HG03442 (cell line): ENCODE data around the gene USP28.
A peak's percentile ranks its signal among the peaks of the same experiment; 100 is the strongest.

ENCODE experiments used
- ATAC-seq: cut with Tn5 transposase; IDR thresholded peaks from one replicate; pipeline ENCODE4 v1.9.1; 2021; ENCODE audit warnings: mild to moderate bottlenecking, moderate library complexity; ENCODE audit not compliant: unreplicated experiment

The USP28 gene

DNA sequence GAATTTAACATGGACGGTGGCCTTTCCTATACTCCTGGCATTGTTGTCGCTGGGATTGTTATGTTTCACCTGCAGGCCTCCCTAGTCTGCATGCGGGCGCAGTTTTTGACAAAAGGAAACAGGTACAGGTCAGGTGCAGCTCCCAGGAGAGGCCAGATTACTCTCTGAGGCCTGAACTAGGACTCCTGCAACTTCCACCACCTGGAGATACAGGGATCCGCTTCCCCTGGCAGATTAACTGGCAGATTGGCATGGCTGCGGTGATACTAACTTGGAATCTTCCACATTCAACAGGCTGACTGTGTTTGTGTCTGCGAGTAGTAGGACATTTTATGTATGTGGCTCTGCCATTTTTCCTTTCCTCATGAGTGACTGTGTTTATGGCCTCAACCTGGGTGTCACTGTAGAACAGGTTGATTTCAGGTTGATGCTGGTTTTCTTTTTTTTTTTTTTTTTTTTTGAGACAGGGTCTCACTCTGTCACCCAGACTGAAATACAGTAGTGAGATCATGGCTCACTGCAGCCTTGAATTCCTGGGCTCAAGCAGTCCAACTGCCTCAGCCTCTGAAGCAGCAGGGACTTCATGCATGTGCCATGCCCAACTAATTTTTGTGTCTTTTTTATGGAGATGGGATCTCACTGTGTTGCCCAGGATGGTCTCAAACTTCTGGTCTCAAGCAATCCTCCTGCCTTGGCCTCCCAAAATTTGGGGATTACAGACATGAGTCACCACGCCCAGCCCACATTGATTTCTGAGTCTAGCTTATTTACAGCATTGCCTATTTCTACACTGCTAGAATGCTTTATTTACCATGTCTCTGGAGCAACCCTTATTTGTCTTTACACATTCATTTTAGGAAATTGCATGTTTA is 1.7 kb upstream of the USP28 start:
- no peak for ATAC-seq

DNA sequence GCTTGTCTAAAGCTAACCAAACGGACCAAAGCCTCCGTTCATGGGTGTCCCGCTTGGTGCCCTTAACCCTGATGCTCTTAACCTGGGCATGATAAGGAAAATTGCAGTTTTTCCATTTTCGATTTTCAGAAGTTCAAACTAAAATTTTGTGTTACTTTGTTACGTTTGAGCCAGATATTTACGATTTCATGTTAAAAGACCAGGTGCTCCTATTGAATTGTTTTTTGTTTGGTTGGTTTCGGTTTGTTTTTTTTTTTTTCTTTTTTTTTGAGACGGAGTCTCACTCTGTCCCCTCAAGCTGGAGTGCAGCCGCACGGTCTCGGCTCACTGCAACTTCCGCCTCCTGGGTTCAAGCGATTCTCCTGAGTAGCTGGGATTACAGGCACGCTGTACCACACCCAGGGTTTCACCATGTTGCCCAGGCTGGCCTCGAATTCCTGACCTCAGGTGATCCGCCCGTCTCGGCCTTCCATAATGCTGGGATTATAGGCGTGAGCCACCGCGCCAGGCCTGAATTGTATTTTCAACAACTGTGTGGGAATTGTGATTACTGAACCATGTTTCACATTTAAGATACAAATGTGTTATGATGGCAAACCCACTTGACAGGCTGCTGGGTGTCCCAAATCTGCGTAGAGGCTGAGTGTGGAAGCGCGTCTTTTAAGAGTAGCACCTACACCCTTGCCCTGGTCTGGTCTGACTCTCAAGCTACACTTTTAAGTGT is 864 bp upstream of the USP28 start:
- no peak for ATAC-seq

DNA sequence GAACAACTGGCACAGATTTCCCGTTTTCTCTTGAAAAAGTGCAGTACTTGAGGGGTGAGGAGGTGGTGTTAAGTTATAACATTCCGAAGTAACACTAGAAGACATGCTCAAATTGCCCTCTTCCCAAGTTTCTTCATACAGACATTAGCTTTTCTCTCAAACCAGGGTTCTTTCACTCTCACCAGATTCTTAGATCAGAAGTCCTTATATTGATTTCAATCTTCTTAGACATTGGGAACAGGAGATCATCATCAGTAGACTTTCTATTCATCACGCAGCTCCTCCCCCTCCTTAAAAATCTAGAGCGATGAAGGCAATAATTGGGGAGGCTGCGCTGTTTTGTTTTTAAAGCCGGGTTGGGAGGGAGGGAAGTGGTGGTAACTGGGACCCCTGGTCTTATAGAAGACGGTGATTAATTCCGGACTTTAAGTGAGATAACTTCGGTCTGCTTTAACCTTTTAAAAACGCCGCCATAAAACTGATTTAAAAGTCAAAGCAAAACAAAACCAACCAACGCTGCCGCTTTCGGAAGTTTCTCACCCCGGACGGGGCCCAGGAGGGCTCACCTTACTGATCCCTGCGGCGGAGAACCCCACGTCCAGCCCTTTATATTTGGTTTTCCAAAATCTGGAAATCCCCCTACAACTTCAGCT is 665 bp downstream of the USP28 start:
- ATAC-seq = peak; percentile 27

DNA sequence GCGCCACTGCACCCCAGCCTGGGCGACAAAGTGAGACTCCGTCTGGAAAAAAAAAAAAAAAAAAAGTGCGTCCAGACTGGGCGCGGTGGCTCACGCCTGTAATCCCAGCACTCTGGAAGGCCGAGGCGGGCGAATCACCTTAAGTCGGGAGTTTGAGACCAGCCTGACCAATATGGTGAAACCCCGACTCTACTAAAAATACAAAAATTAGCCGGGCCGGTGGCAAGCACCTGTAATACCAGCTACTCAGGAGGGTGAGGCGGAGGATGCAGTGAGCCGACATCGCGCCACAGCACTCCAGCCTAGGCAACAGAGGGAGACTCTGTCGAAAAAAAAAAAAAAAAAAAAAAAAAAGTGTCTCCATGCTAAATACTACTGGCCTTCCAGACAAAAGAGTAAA is 1.3 kb downstream of the USP28 start:
- ATAC-seq = no peak

DNA sequence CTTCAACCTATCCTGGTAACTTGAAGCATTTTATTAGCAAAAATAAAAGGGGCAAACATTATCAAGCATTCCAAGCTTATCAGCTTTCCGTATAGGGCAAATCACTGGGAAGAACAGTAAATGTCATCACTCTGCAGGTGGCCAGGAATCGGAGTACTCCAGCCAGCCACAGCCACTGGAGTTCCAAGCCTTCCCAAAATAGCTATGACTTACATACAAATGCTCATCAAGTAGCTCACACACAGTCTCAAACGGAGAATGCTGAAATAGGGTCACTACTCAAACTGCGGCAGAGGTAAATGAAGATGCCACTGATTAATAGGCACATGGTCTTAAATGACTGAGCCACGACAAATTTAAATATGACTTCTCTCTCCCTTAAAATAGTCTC is 2.1 kb downstream of the USP28 start:
- no peak for ATAC-seq

DNA sequence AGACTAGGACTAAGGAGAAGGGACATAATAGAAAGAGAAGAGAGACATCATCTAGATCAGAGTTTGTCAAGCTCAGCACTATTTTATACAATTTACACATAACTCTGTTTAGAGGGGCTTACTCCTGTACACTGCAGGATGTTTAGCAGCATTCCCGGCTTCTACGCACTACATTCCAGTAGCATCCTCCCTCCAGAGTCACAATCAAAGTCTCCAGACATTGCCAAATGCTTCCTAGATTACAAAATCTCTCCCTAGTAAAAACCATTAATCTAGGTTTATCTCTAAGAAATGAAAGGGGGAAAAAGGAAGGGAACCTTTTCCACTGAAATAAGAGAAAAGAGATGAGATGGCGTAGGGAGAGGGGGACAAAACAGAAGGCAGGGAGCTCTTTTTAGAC is 4.0 kb downstream of the USP28 start:
- ATAC-seq = no peak

DNA sequence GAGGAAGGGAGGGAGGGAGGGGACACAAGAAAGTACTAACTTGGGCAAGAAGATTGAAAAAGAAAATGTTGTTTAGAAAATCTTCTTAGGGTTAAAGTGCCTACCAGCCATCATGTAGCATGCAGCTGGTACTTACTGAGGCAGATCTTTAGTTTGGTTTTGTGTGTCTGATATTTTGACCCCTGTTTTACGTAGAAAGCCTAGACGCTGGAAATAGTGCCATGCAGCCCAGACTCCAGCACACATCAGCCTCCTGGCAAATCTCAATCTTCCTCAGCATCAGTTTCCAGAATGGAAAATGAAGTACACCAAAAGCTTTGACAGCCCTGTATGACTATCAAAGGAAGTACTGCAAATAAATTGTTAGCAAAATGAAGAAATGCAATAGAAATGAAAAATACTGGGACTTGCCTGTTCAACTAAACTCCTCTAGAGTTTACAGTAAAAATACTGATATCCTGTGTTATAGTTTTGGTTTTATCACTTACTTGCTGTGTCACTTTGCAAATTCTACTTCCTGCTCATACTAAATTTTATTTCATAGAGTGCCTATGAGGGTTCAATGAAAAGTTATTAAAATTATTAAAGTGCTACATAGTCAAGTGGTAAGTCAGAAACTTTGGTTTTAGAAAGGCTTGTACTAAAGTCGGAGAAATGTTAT is 7.4 kb downstream of the USP28 start:
- no peak for ATAC-seq

DNA sequence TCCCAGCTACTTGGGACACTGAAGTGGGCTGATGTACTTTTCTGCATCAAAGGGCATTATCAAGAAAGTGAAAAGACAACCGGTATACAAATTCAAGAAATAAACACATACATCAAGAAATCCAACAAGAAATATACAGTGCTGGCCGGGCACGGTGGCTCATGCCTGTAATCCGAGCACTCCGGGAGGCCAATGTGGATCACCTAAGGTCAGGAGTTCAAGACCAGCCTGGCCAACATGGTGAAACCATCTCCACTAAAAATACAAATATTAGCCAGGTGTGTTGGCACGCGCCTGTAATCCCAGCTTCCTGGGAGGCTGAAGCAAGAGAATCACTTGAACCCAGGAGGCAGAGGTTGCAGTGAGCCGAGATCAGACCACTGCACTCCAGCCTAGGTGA is 9.5 kb downstream of the USP28 start:
- ATAC-seq = no peak

DNA sequence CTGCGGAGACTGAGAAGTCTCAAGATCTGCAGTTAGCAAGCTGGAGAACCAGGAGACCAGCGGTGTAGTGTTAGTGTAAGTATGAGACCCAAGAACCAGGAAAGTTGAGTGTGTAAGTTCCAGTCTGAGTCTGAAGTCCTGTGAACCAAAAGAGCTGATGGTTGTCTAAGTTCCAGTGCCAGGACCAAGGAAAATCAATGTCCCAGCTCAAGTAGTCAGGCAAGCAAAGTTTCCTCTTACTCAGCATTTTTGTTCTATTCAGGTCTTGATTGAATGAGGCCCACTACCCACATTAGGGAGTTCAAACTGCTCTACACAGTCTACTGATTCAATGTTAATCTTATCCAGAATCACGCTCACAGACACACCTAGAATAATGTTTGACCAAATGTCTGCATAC is 11.0 kb downstream of the USP28 start:
- no peak for ATAC-seq

DNA sequence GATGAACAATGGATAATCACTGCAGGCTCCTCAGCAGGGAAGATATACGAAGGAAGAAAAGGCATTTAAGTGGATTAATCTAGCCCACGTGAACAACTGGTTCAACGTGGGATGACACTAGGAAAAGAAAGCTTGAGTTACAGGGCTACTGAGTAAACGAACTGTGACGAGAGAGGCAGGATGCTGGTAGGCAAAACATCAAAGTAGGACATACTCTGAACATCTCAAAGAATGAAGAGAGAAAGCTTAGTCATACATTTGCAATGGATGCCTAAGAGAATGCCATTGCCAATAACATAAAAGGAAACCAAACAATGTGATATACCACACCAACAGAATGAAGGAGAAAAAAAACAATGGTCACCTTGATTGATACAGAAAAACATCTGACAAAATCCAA is 12.9 kb downstream of the USP28 start:
- no peak for ATAC-seq

DNA sequence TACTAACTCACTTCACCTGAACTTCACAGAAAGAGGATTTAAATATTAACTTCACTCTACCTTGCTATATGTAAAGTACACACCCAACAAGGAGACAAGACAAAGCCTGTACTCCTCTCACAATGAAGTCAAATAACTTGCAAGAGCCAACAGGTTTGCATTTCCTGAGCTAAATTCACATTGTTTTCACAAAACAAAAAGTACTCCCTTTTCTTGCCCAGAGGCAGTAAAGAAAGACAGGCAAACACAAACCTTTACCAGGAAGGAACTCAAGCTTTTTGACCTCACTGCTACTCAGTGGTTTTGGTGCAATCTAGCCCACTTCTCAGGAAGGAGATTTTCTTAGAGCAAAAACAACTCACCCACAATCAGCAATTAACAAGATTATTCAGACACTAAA is 15.7 kb downstream of the USP28 start:
- no peak for ATAC-seq

DNA sequence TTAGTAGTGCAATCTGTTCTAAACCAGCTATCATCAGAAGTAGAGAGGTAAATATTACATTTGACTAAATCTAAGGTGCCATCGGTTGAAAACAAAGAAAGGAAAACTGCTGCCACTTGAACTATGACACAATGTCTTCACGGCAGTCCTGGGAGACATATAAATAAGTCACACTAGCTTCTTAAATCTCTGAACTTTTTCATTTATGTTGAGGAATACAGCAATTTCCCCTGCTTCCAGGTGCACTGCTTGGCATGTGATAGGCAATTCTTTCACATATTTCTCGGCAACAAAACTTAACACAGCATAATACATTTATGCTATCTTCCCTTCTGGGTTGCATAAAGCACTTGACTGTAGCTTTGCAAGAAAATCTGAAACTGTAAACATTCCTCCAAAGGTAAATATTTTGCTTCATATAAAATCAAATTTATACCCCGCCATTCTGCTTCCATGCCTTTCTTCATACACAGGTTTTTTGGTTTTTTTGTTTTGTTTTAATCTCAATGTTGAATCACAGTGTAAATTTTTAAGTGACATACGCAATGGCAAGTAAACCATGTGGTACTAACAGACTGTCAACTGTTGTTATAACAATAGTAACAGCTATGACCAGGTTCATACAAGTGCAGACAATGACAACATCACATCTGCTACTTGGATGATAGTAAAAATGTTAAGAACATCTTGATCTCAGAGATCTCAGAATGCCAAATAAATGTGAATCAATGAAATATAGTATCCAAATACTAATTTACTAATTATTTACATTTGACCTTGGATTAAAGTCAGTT is 18.2 kb downstream of the USP28 start:
- no peak for ATAC-seq

DNA sequence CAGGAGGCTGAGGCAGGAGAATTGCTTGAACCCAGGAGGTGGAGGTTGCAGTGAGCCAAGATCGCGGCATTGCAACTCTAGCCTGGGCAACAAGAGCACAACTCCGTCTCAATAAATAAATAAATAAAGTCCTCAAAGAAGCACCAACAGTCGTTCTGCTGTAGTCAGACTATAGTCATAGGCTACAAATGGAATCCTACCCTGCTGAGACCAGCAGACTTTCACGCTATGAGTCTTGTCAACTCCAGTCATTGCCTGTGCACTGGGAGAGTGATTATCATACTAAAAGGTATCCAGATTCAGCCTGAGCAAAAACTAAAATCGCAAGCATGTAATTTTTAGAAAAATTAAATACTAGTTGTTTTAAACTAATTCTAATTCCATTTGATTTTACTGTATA is 19.6 kb downstream of the USP28 start:
- no peak for ATAC-seq

DNA sequence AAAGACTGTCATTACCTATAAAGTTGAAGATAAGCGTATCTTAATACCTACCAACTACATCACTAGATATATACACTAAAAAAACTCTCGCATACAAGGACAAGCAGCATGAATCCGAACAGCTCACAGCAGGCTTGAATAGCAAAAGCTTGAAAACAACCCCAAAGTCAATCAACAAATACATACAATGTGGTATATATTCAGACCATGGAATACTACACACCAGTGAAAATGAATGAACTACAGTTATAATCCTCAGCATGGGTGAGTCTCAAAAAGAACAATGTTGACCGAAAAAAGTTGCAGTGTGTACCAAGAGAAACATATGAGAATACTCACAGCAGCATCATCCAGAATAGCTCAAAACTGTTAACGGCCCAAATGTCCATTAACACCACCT is 25.2 kb downstream of the USP28 start:
- ATAC-seq = no peak

DNA sequence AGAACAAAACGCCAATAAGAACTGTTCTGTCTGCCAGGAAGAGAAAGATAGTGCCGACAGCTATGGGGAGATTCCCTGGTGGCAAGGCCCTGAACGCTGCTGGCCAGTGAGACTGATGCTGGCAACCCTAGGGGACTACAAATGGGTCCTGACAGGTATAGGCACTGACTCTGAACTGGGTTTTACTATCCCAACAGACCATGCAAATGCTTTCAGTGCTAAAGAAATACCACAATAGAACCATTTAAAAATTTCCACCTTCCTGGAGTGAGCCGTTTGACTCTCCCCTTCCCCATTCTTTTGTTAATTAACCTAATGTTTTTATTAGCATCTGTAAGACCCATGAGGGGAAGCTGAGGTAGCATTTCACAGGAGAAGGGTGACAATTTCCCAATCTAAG is 25.7 kb downstream of the USP28 start:
- no peak for ATAC-seq

DNA sequence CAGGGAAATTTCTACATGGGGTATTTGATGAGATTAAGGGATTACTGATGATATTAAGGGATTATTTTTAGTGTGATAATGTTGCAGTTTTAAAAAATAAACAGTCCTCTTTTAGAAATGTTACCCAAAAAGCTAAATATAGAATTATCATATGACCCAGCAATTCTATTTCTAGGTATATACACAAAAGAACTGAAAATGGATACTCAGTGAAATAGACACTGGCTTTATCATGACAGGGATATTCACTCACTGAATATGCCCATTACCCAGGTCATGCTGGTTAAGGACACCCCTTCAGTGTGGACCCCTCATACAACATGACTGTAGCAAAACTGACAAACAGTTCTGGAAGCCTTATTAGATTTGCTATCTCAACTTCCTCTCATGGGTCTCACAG is 27.8 kb downstream of the USP28 start:
- ATAC-seq = no peak

DNA sequence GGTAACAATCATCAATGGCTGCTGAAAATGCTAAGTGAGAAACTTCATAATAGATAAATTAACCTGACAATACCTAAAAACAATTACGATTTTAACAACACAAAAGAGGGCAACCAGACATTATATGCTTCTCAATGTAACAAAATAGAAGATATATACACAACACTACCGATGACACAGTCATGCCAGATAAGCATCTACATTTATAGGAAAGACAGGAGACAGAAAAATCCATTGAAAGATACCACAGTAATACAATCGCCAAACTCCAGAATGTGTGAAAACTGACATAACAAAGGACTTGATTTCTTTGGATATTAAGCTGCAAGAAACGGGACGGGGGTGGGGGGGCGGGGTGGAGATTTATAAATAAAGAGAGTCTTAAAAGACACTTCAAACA is 28.3 kb downstream of the USP28 start:
- no peak for ATAC-seq

DNA sequence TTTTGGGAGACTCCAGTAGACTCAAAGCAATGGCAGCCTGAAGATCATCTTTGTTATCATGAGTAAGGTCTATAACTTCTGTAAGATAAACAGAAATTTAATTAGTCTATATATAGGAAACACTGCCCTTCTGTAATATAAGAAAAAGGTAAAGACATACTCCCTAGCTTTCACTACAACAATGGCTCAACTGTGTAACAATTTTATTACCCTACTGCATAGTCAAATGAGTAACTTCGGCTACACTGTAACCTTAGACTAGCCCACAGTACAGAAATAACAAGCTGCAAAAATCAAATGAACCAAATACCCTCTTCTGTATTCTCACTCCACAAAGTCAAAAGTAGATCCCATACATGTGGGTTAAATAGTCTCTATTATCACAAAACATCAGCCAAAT is 33.7 kb downstream of the USP28 start:
- ATAC-seq = no peak

DNA sequence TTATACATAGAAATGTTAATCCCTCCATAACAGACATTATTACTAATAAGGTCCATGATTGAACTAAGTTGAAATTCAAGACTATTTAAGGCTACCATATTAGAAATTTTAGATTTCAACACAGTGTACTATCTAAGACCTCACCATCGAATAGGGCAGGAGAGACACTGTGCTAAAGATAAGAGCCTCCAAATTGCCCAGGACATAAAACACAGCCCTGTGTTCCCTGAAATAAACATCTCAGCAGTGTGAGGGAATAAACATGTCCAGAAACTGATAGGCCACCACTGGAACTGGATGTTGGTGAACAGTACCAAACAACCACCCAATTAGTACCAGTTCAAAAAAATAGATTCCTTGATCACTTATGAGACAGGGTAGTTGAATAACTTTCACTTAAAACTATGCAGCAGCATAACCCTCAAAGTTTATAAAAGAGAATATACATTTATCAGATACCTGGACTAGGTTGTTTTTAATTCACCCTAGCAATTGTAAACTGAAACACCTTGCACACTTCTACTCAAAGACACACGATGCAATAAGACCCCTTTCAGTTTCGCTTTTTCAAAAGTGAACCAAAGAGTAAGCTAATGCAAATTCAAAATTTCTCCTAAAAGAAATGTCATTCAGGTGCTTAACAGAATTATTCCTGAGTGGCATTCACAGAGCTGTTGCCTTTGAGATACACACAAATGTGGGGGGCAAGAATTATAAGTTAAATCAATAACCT is 34.3 kb downstream of the USP28 start:
- no peak for ATAC-seq

DNA sequence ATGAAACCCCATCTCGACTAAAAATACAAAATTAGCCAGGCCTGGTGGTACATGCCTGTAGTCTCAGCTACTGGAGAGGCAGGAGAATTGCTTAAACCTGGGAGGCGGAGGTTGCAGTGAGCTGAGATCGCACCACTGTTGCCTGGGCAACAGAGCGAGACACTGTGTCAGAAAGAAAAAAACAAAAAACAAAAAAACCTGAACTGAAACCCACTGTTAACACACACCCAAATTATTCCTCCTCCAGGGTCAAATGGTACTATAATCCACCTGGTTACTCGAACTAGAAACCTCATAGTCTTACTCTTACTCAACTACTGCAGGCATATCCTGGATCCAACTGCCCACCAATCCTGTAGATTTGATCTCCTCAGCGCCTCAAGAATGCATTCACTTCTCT is 35.5 kb downstream of the USP28 start:
- ATAC-seq = peak; percentile 89
